NCI-H748 (cell line): ENCODE measurements around the gene CAMTA1.

Experiments
- DNase-seq: peaks from one replicate; lab custom pipeline; 2025; ENCODE audit not compliant: unreplicated experiment; lab: John Stamatoyannopoulos, UW

CAMTA1 gene

DNA sequence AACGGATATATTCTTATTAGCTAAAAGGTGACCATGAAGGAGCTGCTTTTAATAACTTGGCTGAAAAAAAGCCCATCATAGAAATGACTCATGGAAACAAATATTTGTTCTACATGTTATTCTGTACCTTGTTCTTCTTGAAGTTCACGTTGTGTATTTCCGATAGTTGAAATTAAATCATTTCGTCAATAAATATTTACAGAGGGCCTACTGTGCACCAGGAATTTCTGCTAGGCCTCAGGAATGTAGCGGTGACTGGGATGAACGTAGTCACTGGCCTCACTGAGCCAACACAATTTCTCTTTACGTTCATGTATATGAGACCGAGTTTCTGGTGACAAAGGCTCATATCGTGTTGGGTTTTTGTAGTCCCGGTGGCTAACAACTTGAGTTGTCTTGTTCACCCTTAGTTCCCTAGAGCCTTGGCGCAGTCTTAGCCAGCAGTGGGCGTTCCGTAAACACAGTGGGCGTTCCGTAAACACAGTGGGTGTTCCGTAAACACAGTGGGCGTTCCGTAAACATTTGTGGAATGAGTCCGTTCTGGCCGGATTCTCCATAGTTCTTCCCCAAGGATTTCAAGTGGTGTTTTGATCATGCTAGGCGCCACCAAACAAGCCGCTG, 932.6 kb downstream of the CAMTA1 start:
- DNase-seq = no peak

DNA sequence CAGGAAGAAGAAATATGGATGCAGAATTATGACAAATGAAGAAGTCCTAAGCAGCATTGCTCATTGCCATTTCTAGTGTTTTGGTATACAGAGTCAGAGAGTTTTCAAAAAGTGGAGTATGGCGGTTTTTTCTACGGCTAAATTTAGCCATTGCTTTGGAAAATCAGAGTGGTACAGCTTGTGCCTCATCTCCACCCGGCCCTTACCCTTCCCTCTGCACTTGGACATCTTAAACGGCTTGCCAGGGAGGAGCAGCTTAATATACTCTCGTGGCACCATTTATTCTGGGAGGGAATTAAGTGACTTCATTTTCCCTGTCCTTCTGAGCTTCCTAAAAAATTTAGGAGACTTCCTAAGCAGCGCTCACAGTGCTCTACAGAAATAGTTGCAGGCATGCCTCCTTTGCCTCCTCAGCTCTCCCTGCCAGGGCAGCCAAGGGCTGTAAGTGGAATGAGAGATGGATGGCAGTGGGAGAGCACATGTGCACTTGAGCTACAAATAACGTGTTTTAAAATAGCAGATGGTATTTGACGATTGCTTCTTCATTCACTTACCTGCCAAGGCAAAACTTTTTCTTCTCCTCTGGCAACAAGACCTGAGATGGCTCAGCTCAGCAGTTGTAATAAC, 934.3 kb downstream of the CAMTA1 start:
- no peak for DNase-seq

DNA sequence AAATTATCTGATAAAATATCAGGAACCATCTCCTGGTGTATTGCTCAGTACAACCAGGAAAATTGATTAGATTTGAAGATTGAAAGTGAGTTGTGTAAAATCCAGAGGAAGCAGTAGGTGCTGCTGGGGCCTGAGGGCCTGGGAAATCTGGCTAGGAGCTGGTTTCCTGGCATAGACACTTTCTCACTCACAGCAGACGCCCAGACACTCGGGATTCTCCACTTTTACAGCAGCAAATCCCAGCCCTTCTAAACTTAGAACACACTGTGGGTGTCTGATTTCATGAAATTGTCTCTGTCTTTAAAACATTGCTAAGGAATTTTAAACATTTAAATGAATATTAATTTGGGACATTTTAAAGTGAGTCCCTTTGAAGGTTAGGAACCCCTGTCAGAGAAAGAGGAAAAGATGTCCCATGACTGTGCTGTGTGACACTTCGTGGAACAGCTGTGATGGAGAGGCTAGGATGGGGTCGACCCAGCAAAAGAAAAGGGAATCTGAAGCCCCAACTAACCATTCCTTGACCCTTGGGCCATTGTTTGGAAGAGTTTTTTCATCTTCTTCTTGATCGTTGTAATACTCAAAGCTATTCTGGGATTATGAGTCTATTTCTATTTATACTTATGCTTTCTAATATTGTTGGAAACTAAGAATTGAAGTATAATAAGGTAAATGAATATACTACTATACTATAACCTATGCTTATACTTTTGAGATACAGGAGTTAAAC, 936.9 kb downstream of the CAMTA1 start:
- DNase-seq = no peak

DNA sequence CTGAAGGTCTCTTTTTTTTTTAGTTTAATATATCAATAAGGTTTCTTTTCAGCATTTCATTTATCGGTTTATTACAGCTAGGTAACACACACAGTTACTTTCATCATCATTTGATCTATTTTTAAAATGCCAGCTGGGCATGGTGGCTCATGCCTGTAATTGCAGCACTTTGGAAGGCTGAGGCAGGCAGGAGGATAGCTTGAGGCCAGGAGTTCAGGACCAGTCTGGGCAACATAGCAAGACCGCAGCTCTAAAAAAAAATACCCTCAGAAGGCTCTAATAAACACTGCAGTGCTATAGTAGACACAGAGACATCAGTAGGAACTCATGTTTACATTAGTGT, 937.4 kb downstream of the CAMTA1 start:
- no peak for DNase-seq

DNA sequence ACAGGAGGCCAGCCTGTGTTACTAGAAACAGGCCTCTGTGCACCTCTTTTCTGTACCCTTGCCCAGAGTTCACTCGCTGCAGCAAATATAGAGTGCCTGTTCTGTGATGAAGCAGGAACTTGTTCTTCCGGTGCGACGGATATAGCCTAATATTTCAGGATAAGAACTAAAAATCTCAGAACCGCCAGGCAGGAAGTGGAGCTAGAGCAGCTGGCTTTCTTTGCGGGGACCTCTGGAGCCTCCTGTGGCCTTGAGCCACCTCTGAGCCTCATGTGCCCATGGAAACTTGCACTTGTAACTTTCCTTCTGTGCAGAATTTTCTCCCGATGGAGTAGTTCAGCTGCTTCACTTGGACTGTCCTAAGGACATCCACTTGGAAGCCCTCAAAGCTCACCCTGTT, 941.4 kb downstream of the CAMTA1 start:
- no peak for DNase-seq

DNA sequence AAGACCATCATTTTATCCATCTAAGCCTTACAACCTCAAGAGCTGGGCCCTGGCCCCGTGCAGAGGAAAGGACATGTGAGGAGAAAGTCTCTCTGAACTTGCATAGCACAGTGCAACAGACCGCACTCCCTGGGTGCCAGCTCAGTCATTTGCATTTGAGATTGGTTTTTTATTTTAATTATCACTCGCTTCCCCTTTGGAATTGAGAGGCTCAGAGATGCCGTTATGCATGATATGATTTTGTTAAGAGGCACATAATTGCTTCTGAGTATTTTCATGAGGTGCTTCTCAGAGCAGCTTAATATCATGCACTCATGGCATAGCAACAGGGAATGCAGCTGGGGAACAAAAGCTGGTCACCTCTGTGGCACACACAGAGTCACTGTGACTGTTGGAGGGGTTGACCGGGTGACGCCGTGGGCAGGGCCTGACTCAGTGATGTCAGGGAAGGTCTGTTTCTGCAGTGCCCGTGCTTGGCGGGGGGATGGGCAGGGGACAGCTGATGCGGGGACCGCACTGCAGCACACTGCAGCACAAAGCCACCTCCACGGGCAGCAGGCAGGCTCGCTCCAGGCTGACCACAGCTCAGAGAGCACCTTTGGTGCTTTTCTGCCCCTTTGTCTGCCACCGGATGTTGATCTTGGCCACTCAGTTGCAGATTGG, 942.7 kb downstream of the CAMTA1 start:
- DNase-seq = no peak

DNA sequence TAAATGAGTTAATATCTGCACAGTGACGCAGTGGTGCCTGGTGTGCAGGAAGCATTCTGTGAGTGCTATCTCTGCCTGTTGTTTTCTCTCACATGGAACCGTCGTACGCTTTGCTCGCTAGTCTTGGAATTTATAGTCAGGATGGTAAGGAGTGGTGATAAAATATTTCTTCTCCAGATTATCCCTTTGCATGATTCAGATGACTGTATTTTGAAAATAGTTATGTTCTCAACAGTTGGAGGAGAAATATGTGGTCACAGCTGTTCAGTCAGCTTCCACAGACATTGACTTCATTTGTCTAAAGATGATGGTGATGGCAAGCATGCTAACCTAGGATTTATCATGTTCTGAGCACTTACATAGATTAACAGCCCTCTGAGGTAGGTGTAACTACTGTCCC, 944.5 kb downstream of the CAMTA1 start:
- no peak for DNase-seq

DNA sequence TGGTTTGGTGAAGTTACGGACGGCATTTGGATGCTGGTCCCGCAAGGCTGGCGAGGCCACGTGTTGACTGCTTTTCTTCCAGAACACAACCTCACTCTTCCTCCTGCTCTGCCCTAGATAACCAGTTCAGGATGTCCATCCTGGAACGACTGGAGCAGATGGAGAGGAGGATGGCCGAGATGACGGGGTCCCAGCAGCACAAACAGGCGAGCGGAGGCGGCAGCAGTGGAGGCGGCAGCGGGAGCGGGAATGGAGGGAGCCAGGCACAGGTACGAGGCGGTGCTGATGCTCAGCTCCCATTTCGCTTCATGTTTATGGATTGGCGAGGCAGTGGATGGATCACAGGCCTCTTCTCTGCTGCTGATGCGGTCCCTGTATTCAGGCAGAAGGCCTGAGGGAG, 947.1 kb downstream of the CAMTA1 start:
- no peak for DNase-seq

DNA sequence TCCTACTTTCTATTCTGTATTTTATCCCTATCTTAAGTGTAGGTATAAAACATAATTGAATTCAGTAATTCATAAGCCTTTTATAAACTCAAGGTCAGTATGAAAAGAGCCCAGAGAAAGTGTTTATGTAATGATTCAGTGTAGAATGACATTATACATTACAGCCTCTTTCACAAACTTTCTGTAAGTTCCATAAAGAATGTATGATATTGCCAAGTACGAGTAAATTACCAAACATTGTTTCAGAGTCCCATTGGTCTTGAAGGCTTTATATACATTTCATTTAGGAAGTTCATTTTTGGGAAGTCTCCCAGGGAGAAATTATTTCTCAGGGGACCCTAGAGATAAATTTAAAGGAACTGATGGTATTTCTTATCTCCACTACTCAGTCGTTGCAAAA, 948.0 kb downstream of the CAMTA1 start:
- no peak for DNase-seq

DNA sequence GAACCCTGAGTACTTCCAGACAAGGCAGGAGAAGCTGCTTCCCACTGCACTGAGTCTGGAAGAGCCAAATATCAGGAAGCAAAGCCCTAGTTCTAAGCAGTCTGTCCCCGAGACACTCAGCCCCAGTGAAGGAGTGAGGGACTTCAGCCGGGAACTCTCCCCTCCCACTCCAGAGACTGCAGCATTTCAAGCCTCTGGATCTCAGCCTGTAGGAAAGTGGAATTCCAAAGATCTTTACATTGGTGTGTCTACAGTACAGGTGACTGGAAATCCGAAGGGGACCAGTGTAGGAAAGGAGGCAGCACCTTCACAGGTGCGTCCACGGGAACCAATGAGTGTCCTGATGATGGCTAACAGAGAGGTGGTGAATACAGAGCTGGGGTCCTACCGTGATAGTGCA, 952.8 kb downstream of the CAMTA1 start:
- no peak for DNase-seq

DNA sequence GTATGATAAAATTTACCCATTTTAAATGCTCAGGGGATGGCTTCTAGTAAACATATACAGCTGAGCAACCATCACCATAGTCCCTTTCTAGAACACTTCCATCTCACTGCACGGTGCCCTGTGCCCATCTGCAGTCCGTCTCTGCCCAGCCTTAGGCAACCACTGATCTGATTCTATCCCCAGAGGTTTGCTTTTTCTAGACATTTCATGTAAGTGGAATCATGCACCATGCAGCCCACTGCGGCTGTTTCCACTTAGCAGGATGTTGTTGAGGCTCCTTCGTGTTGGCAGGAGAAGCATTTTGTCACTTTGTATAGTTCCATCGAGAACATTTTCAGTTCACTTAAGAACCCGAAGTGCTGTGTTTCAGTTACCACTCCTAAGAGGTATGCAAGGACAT, 958.1 kb downstream of the CAMTA1 start:
- no peak for DNase-seq

DNA sequence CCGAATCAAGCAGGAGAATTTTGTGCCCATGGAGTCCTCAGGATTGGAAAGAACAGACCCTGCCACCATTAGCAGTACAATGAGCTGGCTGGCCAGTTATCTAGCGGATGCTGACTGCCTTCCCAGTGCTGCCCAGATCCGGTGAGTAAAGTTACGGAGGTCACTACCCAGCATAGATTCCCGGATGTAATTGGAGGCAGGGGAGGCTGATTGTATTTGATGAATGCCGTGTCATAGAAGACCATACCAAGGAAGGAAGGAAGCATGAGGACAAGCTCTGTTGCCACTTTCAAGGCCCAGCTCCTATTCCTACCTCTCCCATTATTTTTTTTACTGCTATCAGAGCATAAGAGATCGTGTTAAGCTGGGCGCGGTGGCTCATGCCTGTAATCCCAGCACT, 959.6 kb downstream of the CAMTA1 start:
- no peak for DNase-seq

DNA sequence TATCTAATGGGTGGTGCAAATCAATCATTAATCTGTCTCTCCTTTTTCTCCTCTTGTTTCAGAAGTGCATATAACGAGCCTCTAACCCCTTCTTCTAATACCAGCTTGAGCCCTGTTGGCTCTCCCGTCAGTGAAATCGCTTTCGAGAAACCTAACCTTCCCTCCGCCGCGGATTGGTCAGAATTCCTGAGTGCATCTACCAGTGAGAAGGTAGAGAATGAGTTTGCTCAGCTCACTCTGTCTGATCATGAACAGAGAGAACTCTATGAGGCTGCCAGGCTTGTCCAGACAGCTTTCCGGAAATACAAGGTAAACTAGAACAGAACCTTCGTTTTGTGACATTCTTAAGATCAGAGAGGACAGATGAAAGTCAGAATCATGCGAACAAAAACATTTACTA, 960.5 kb downstream of the CAMTA1 start:
- DNase-seq = no peak

DNA sequence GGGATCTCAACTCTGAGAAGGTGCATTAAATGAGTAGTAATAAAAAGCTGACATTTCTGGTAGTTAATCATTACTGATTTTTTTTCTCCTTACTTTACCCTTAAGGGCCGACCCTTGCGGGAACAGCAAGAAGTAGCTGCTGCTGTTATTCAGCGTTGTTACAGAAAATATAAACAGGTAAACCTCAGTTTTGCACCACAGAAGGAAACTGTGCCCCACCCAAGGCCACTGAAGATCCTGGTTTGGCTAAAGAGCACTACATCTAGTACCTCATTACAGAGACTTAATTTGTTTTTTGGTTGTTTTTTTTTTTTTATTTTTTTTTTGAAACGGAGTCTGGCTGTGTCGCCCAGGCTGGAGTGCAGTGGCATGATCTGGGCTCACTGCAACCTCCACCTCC, 962.4 kb downstream of the CAMTA1 start:
- no peak for DNase-seq

DNA sequence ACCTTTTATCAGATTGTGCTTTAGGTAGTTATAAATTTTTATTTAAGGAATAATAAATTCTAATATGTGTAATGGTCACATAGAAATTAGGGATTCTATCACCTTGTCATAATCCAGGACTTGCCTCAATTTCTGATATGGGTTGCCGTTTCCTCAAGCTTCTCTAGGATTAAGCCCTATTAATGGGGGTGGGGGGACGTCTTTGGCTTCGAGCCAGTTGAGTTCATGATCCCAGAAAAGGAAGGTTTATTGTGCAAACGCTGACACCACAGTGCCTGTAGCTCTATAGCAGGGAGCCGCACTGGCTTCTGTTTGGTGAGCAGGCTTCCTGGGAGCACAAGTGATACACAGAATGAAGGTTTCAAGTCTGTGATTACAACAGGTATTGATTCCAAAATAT, 963.9 kb downstream of the CAMTA1 start:
- no peak for DNase-seq

DNA sequence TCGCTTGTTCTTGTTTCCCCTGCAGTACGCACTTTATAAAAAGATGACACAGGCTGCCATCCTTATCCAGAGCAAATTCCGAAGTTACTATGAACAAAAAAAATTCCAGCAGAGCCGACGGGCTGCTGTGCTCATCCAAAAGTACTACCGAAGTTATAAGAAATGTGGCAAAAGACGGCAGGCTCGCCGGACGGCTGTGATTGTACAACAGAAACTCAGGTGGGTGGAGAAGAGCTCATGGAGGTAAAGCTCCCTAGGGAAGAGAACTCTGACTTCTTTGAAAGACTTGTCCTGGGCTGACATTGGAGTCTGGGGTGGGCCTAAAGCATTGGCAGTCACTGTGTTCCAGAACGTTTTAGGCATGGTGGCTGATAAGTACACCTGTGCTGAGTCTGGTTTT, 965.9 kb downstream of the CAMTA1 start:
- DNase-seq = no peak

DNA sequence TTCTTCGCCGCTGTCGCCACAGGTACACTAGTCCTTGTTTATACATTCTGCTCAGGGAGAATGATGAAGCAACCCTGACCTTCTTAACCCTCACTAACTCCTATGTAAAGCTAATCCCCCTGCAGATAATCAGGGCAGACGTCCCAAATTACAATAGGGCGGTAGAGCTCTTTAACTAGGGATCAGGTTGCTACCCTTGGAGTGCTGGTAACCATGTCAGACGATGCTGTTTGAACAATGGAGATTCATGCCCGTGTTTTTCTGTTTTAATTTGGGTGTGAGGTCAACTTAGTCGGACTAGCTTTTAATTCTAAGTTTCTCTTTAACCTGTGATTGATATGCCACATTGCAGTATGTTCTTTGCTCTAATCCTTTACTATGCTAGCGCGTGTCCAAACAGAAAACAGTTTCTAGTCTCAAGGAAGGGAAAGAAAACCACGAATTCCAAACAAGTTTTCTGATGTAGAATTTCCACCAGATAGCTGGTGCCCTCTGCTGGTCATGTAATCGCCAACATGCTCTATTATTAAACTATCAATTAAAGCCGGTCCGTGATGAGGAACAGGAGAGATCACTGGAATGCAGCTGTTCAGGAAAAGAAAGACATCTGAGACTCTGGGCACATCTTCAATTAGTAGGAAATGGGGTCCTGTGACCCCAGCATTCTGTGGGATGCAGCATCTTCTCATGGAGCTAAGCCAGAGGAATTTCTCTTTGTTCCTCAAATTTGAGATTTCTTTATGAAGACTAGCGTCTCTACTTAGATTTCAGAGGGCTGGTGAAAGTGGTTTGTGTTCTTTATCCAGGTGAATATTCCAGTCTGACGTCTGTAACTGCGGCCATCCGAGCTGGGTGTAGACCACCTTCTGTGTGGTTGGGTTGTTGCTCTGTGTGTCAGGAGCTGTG, 967.5 kb downstream of the CAMTA1 start:
- DNase-seq = peak; percentile 86

DNA sequence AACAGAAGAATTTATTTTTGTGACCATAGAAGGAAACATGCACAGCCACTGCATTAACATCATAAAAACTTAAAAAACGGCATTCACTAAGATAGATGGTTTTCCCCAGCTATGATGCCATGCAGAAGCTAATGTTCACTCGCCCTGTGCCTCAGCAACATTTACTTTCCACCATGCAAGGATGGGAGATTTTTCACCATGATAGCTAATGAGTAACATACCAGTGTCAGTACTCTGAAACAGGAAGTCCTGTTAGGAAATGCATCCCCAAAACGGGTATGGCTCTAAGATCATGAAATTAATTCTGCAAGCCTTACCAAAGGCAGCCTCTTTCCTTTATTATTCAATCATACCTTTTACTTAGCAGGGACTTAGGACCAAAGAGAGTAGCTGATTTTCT, 968.4 kb downstream of the CAMTA1 start:
- DNase-seq = no peak

DNA sequence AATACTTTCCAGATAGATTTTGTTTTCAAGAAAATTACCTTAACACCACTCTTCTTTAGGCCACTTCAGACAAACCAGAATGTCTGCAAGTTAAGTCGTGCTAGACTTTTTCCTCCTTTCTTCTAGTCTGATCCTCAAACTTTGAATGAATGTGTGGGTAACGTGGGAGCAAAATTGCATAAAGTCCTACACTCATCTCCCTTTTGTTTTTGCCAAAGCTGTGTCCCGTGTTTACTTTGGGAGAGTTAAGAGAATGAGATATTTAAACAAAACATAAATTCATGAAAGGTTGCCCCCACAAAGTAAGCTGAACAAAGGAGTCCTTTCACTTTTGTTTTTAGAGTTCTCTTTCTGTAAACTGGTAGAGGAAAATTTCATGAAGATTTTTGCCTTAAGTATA, 969.0 kb downstream of the CAMTA1 start:
- DNase-seq = no peak

DNA sequence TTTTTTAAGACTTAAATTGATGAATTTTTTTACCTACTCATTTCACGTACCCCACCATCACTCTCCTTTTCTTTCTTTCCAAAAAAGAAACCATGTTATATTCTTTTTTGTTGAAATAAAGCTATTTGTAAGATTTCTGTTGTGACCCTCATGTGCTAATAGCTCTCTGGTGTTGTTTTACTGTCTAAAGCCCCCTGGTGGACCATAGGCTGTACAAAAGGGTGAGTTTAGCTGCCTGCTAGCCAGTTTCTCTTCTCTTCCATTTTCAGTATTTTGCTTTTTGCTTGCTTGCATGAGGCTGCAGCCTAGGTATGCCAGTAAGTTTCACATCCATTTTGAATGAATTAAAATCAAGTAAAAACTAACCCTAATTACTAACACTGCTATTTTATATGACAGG, 970.2 kb downstream of the CAMTA1 start:
- DNase-seq = no peak

DNA sequence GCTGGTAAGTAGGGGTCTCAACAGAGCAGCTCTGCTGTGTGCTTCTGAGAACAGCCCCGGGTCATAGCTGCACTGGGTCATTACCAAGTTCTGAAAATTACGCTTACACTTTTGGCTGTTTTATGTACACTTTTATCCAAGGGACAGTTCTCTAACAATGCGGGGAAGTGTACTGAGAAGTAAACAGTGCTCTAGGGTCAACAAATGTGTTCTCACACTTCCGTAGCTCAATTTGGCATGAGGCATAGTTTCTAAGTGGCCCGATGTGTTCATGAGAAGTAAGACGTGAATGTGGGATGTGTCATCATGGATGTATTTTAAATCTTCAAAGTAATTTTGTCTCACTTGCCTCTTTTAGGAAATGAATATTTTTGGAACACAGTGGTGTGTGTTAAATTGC, 975.0 kb downstream of the CAMTA1 start:
- DNase-seq = no peak
